Activated T-cell treated with anti-CD3 and anti-CD28 coated beads for 1 hour (primary cell): ENCODE results near the gene NEDD8.

Source experiments
- DNase-seq: peaks from one replicate; pipeline ENCODE4 v3.0.0-alpha.2; 2020; ENCODE audit warnings: low read depth

The NEDD8 gene

DNA sequence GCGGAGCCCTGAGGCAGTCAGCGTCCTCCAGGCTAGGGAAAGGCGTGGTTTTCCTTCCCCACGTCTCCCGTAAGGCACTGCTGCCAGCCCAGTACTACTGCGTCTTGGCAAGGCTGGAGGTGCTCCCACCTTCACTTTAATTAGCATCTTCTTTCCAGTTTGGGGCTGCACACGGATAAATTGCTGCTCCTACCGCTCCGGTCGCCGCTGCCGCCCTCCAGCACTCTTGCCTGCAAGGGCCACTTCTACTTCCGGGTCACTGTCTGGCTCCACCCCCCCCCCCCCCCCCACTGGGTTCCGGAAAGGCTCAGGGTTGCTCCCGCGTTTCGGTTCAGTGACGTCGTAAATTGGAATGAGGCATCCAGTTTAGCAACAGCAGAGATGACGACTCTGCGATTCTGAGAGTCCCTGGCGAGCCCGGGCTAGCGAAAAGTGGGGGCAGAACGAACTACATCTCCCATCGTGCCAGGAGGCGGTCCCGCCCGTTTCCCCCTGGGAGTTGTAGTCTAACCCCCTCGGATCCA is at the start of gene NEDD8:
Gene NEDD8, minus strand, starts transcription at position 247 of the 524 bp plus-strand sequence. Its CDS starts 100 bp downstream, at position 147.
- peak; percentile 80 for DNase-seq

GRCh38 chr14:24281636-24282035 is 49.5 kb upstream of the NEDD8 start:
- no peak for DNase-seq

DNA sequence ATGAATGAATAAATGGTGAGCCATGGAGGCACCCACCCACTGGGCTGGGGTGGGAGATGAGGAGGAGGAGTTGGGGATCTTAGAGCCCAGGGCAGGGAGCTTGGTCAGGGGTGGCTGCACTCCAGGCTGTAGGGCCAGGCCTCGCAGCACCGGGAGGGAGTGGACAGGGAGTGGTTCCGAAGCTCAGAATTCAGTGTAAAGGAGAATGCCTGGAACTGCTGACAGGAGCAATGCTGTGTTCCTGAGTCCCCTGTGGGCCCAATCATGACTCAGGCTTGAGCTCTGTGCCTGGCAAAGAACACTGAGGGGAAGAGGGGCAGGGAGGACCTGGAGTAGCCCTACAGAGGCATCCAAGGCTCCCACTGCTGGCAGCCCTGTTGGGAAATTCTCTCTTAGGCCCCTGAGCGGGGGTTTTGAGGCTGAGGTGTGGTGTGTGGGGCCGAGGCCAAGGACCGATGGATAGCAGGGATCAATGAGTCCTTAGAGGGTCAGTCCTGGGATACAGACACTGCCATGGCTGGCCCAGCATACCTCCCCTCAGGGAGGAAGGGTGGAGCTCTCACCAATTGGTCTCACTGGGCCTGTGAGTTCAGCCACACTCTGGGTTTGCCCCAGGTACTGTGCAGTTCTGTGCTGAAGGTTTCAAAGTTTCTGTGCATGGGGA is 48.8 kb upstream of the NEDD8 start:
- DNase-seq = no peak

DNA sequence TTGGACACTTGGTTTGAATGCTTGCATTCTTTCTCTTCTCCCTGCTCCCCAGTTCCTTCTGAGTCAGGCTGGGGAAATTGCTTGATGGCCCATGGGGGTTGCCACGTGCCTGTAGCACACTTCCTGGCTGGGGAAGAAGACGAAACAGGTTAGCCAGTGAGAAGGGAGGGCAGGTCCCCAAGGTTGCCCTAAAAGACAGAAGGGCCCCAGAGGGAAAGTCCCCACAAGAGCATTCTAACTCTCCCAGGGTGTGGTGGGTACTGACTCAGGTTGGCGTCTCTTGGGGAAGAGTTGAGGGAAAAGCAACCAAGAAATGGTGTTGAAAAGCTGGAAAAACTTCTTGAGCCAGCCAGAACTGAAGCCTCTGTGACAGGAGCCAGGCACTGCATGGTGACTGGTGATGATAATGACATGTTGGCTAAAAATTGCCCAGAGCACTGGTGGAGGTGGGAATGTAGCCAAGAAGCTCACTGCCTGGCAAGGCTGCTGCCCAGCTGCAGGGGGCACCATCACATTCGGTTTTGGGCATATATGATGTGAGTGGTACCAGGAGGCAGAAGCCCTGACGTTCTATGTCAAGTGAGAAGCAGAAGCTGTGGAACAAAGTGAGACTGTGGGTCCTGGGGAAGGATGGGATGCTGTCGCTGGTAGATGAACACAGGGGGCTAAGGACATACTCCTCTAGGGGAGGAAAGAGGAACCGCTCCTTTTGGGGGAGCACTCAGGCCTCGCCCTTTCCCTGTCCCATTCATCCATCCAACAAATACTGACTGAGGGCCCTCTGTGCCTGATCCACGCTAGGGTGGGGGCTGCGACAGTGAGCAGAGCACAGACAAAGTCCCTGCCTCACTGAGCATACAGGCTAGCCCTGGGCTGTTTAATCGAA is 47.4 kb upstream of the NEDD8 start:
- no peak for DNase-seq

DNA sequence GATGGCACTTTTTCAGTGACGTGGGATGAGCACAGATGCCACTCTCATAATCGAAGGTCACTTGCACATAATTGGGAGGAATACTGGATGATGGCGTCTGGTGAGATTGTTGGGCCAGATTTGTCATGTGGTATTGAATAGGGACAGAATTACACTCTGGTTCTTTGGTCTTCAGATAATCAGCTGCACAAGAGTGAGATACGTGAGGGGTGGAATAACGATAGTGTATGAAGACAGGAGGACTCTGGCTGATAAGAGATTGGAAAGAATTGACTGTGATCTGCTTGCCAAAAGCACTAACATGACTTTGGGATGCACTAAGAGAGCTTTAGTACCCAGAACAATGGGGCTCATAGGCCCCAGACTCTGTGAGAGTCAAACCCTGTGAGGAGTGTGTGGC is 46.3 kb upstream of the NEDD8 start:
- no peak for DNase-seq

DNA sequence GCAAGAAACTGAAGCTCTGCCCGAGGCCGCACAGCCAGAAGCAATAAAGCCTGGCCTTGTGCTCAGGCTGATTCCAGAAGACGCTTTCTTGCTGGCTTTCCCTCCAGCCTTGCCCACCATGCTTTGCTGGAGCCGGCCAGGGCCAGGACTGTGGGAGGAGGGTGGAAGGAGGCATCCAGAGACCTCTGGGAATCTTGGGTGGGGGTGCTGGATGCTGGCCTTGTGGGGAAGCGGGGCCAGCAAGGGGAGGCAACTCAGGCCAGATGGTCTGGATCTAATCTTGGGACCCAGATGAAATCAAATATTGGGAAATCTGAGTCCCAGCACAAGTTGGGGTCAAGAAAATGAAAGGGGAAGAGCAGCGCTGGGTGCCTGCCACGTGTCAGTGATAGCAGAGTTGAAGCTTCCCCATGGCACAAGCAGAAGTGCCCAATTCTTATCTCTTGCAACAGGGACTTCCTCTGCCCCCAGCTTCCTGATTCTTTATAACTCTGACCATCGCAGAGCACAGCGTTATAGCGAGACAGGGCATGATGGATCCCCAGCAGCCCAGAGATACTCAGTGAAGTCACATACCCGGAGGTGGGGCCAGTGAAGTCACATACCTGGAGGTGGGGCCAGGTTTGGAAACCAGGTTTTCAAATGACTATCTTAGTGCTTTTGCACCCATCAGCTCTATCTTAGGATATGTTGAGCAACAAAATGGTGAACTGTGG is 45.6 kb upstream of the NEDD8 start:
- DNase-seq = no peak

- DNase-seq = no peak
Measured at GRCh38 chr14:24277071-24277470, 44.9 kb upstream of the NEDD8 start.

GRCh38 chr14:24274101-24274543 is 42.0 kb upstream of the NEDD8 start:
- no peak for DNase-seq

- DNase-seq = no peak
Measured at GRCh38 chr14:24273422-24273998, 41.3 kb upstream of the NEDD8 start.

GRCh38 chr14:24272467-24272866 is 40.3 kb upstream of the NEDD8 start:
- no peak for DNase-seq

DNA sequence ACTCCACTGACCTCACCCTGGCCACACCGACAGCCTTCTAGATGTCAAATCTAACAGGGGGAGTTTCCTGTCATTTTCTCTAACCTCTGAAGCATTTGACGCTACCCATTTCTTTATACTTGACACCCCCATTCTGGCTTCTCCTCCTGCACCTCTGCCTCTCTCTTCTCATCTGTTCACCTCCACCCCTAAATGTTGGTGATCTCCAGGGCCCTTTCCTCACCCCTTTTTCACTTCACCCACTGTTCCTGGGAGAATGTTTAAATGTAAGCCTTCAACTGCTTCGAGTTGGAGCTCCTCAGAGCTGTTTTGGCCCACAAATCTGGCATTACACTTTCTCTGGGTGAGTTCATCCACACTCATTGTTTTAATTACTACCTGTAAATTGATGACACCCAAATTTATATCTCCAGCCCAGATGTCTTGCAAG is 39.7 kb upstream of the NEDD8 start:
- DNase-seq = no peak

DNA sequence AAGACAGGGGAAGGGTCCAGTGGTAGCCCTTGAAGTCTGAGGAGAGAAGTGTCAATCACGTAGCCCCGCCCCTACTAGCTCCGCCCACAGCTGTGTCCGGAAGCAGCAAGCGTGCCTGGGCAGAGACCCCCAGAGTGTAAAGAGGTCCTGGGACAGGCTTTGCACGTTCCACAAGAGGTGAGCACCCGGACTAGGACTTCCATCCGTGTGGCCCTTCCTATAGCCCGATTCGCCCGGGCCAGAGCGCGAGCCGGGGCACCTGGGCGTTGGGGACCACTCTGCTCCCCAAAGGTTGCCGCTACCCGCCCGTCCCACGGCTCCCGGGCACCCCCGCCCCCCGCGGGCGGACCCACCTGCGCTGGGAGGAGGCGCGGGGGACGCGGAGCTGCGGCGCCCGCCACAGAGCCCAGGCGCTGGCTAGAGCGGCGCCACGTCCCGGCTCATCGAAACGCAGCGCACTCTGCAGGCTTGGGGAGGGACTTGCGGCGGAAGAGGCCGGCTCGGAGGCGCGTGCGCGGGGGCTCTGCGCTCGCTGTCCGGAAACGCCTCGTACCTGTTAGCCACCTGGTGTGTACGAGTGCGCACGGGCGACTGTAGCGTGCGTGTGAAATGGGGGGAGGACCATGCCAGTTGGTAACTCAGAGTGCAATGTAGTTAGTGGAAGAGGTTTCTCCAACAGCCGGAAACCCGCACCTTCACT is 39.1 kb upstream of the NEDD8 start, which contains the start of gene RABGGTA:
Gene RABGGTA, minus strand, starts transcription at position 464 of the 700 bp plus-strand sequence. CDS start 482 bp downstream, outside the sequence.
- peak; percentile 84 for DNase-seq

- no peak for DNase-seq
Measured at GRCh38 chr14:24270537-24271133, 38.5 kb upstream of the NEDD8 start.

DNA sequence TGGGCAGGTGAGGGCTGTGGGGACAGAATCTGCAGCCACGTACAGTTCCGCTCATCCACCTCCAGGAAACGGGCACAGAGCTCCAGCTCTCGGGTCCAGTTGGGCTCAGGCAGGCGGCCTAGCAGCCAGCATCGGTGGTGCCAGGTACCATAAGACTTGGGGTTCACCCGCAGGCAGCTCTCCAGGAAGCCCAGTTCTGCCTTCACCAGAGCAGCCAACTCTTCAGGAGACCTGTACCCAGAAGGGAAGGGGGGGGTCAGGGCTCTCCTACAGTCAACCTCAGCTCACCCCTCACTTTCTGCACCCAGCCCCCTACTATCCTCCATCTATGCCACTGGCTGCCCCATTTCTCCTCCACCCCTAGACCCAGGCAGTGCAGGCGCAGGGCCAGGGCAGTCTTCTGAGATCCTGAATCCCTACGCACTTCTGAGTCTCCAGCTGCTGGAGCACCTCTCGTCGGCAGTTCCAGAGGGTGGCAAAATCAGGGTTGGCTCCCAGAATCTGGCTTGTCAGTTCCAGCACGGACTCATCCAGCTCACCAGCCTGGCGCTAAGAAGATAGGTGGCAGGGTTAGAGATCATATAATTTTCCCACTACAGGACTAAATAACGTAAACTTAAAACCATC is 37.9 kb upstream of the NEDD8 start:
- no peak for DNase-seq

GRCh38 chr14:24269368-24269767 is 37.2 kb upstream of the NEDD8 start:
- no peak for DNase-seq

DNA sequence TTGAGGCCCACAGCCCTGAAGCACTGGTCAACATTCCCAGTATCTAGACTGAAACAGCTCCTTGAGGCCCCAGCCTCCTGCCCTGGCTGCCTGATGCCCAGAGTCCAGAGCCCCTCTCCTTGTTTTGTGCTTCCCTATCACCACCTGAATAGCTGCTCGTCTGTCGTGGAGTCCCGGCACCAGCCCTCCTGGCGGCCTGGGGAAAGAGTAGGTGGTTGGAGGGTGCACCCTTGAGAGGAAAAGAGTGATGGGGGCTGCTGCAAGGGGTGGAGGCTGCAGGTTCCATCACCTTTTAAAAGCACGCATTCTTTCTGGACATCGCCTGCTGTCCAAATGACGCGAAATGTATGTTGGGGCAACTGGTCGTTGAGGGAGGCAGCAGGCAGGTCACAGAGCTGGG is 36.1 kb upstream of the NEDD8 start:
- no peak for DNase-seq

DNA sequence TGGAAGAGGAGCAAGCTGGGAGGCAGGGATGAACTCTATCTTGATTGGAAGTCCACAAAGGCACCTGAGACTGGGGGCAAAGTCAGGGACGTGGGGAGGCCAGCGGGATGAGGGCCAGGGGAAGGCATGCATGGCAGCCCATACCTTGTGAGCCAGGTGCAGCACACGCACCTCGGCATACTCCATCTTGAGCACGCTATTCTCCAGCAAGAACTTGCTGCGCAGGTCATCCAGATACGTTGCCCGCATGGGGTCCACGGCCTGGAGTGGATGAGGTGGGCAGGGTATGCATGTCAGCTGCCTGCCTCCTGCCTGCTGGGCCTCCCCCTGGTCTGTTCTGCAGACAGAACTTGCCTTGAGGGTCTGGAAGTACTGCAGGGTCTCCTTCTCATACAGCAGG is 35.3 kb upstream of the NEDD8 start:
- no peak for DNase-seq

DNA sequence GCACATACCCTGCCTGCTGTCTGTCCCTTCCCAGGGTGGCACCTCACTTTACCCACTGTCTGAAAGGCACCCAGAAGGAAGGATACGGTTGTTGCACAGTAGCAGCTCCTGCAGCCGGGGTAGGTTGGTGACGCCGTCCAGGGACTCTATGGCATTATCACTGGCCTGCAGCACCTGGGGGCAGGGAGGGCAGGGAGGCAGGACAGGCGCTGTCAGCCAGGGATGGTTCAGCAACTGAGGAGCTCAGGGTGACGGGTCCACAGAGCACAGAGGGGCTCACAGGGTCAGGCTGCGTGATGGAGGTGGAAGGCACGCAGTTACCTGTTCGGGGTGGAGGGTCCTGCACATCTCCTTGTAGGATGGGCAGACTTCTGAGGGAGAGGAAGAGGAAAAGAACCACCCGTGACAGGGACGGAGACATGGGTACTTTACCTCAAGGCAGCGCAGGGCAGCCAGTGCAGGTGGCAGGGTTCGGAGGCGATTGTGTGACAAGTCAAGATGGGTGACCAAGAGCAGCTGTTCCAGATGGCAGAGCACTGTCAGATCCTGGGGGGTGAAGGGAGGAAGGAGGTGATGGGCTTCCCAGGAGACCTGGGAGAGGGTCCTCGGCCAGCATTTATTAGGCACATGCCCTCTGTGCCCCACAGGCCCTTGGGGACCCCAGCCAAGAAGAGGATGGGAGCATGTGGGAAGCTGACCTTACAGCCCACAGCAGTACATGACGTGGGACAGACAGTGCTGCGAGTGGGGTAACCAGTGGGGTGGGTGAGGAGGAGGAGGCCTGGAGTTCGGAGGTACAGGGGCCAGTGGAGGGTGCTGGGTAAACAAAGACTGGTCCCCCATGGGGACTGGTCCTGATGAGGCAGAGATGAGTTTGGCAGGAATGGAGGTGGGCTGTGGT is 34.4 kb upstream of the NEDD8 start:
- DNase-seq = no peak

GRCh38 chr14:24264298-24264697 is 32.1 kb upstream of the NEDD8 start:
- no peak for DNase-seq
